Activated CD4-positive, alpha-beta T cell treated with anti-CD3 and anti-CD28 coated beads, Interleukin-2, amount 50 U/mL, for 24 hours (primary cell): ENCODE measurements around the gene LDAH.
"Not testable (repeated sequence)": the region's sequence is repeated elsewhere in the genome, so short reads cannot be mapped to it uniquely, and the experiment has no call there.

ENCODE experiments used
- DNase-seq, 2 donors: peaks; one replicate each; pipeline ENCODE4 v3.0.0-alpha.2; 2020; ENCODE audit warnings: low read depth in 1 of 2, low spot score in 1 of 2

The LDAH gene

GRCh38 chr2:20822535-20823490 is at the start of gene LDAH:
Gene LDAH (minus strand): TSS chr2:20823101. CDS start chr2:20801463, 21,638 bp downstream.
- DNase-seq: peak; percentile 76 to 79

DNA sequence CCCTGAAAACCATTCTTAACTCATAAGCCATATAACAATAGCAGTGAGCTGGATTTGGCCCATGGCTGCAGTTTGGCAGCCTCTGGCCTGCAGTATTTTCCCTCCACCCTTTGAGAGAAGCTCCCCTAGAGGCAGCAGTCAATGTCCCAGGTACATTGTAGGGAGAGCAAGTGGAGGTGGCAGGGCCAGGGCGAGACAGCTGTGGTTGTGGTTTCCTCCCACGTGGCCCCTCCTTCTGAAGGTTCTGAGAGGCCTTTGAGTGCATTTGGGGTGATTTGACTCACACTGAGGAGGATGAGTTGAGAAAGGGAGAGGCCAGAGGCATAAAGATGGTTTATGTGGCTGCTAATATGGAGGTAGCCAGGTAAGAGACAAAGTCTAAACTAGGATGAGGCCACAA is 45.5 kb upstream of the LDAH start:
- peak; percentile 16 to 45 for DNase-seq

DNA sequence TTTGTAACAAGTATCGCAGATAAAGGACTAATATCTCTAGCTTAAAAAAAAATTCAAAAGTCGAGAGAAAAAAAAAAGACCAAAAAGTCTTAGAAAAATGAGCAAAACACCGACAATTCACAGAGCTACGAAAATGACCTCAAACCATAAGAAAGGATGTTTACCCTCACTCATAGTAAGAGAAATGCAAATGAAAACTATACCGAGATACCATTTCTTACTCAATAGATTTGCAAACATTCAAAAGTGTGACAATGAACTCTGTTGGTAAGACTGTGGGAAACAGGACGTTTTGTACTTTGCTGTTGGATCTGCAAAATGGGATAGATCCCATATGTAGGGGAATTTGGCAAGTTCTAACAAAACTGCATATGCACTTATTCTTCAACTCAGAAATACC is 39.9 kb upstream of the LDAH start:
- DNase-seq: no peak

- no peak for DNase-seq
Observed at GRCh38 chr2:20855456-20855855, 32.6 kb upstream of the LDAH start.

- no peak for DNase-seq
Observed at GRCh38 chr2:20852670-20853069, 29.8 kb upstream of the LDAH start.

DNA sequence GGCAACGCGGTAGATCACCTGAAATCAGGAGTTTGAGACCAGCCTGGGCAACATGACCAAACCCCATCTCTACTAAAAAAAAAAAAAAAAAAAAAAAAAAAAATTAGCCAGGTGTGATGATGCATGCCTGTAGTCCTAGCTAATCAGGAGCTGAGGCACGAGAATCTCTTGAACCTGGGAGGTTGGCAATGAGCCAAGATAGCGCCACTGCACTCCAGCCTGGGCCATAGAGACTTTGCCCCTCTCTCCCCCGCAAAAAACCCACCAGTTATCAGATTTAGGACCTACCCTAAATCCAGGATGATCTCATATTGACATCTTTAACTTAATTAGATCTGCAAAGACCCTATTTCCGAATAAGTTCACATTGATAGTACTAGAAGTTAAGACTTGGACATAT is 29.2 kb upstream of the LDAH start:
- no peak for DNase-seq

- no peak for DNase-seq
Observed at GRCh38 chr2:20844246-20844645, 21.3 kb upstream of the LDAH start.

DNA sequence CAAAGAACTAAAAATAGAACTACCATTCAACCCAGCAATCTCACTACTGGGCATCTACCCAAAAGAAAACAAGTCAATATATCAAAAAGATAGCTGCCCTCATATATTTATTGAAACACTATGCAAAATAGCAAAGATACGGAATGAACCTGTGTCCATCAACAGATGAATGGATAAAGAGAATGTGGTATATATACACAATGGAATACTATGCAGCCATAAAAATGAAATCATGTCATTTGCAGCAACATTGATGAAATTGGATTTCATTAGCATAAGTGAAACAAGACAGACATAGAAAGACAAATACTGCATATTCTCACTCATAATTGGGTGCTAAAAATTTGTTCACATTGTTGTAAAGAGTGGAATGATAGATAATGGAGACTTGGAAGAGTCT is 16.2 kb upstream of the LDAH start:
- DNase-seq: no peak

GRCh38 chr2:20838016-20838415 is 15.1 kb upstream of the LDAH start:
- DNase-seq: no peak

- DNase-seq: no peak
Observed at GRCh38 chr2:20836521-20836920, 13.6 kb upstream of the LDAH start.

DNA sequence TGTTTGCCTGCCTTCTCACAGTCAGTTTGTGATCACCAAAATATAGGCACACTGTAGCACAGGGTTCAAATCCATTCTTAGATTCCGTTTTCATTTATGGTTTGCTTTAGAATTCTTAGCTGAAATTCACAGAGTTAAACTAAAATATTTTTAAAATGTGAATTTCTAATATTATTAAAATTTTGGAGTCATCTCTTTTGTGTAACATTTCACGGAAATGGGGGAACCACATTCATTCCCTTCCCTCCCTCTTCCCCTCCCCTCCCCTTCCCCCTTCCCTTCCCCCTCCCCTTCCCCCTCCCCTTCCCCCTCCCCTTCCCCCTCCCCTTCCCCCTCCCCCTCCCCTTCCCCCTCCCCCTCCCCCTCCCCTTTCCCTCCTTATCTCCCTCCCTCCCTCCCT is 11.4 kb upstream of the LDAH start:
- DNase-seq: no peak

DNA sequence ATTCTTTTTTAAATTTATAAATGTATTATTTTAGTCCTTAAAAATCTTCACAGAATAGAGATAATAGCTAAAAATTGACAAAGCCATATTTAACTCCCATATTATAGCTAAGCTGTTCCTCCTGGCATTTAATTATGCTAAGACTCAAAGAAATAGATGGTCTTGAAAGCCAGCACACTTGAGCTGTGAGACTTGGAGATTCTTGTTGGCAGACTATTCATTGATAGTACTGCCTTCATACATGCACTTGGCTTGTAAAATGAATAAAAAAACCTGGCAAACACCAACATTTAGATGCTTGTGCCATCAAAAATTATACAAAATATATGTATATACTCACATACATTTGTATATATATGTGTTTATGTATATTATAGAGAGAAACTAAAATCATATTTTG is 9.7 kb upstream of the LDAH start:
- no peak for DNase-seq

DNA sequence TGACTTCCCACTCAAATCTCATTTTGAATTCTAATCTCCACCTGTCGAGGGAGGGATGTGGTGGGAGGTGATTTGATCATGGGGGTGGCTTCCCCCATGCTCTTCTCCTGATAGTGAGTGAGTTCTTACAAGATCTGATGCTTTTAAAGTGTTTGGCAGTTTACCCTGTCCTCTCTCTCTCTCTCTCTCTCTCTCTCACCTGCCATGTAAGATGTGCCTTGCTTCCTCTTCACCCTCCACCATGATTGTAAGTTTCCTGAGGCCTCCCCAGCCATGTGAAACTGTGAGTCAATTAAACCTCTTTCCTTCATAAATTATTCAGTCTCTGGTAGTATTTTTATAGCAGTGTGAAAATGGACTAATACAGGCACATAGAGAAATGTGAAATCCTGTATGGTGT is 7.0 kb upstream of the LDAH start:
- DNase-seq: no peak

- no peak for DNase-seq
Observed at GRCh38 chr2:20823917-20824316, 1.0 kb upstream of the LDAH start.

DNA sequence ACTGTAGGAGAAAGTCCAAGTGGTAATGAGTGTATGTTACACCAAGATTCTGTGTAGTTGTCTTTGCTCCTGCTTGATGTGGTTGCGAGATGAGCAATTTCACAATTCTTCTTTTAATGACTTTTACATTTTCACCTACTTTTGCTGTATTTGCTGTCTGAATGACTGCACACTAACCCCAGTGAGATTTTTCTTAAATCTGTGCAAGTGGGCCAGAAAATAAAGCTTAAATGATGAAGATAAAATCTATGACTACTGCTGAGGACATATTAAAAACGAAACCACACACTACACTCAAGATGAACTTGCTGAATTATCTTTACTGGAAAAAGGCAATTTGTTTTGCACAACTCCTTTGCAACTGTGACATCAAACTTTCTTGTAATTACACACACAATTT is 4.1 kb downstream of the LDAH start:
- DNase-seq: no peak

DNA sequence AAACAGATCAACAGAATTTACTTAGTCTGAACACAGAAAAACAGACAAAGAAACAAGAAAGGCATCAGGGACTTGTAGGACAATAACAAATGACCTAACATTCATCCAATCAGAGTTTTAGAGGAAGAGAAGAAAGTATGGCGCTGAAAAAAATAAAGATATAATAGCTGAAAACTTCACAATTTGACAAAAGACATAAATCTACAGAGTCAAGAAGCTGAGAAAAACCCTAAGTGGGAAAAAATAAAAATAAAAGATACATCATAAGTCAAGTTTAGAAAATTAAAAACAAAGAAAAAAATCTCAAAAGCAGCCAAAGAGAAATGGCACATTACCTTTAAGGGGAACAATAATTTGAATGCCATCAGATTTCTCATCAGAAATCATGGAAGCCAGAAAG is 7.7 kb downstream of the LDAH start:
- DNase-seq: no peak

DNA sequence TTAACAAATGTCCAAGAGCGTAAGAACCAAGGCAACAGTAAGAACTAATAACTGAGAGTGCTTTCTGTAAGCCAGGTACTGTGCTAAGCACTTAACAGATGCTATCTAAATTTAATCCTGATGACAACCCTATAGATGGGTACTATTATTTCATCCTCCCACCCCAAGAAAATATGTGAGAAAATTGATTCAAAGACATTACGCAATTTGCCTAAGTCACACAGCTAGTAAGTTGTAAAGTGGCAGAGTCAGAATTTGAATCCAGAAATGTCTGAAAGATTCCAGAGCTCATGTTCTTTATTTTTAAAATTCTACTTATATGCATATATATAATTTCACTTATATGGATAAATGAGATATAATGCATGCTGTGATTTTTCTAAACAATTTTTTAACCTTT is 10.1 kb downstream of the LDAH start:
- no peak for DNase-seq

DNA sequence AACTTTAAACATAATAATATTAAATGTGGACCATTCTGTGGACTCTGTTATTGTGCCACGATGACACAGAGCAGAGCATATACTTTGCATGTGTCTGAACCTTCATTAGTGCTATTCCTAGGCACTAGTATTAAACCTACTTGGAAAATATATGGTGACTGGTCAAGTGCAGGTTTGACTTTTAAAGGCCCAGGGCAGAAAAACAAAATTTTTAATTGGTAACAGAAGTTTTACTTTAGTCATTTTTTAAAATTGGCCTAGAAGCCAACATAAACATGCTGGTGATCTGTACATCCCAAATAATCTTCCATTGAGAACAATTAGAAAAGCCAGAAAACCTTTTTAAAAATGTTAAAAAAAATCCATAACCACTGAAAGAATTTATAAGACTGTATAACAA is 16.6 kb downstream of the LDAH start:
- no peak for DNase-seq

DNA sequence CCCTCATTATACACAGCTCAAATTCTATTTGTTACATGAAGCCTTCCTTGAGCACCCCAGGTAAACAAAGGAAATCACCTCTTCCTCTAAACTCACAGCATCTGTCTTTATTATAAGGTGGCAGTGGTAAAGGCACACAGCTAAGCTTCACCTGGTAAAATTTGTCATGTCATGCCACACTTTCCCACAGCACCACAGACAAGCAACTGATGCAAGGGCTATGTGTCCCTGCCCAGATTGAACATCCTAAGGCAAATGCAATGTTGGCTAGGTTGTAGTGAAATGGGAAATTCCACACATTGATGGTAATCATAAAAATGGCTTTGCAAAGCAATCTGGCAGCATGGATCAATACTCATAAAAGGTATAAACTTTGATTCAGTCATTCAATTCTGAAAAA is 18.9 kb downstream of the LDAH start:
- no peak for DNase-seq

DNA sequence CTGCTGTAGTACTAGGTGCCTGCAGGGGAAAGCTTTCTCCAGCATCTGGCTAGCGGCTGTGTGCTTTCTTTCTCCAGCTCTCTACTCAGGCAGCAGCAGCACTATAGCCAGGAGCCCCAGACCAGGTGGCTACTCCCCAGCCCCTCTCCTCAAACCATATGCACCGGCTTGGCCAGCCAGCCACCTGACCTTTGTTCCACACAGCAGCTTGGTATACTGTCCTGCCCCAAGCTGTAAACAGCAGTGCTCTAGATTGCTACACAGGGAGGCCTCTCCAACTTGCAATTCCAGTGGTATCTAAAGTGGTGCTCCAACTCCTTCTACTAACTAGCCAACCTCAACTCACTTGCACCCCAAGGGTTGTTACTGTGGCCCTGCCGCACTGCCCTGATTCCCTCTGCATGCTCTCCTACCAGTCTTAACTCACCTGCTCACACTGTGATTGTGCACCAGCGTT is 19.6 kb downstream of the LDAH start:
- DNase-seq: no peak

GRCh38 chr2:20797096-20797495 is 25.8 kb downstream of the LDAH start:
- no peak for DNase-seq

DNA sequence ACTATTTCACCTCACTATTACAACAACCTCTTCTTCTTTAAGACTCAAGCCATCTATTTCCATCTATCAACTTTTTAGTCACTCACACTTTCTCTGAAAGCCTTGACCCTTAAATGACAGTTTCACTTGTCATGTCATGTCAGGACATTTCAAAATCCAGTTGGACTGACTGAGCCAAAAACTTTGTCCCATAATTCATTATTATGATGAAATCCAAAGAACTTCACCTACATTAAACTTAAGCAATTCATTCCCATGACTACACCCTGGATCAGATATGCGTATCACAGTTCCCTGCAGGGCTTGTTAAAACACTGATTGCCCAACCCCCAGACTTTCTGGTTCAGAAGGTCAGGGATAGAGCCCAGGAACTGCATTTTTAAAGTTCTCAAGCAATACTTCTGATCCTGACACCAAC is 26.5 kb downstream of the LDAH start:
- DNase-seq: no peak

DNA sequence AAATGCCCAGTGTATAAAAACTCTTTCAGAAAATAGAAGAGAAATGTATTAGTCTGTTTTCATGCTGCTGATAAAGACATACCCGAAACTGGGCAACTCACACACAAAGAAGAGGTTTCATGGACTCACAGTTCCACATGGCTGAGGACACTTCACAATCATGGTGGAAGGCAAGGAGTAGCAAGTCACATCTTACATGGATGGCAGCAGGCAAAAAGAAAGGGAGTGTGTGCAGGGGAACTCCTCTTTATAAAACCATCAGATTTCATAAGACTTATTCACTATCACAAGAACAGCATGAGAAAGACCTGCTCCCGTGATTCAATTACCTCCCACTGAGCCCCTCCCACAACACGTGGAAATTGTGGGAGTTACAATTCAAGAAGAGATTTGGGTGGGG is 29.0 kb downstream of the LDAH start:
- not testable (repeated sequence) for DNase-seq
